HG03103 (cell line): ENCODE results near the gene KDELR3.

ENCODE experiments used
- ATAC-seq: cut with Tn5 transposase; IDR thresholded peaks from one replicate; pipeline ENCODE4 v1.9.1; 2021; ENCODE audit warnings: low read depth; ENCODE audit not compliant: unreplicated experiment

KDELR3 gene

GRCh38 chr22:38436629-38437395 is 31.1 kb upstream of the KDELR3 start:
- ATAC-seq, result no peak

- no peak for ATAC-seq
Observed at GRCh38 chr22:38437416-38437815, 30.5 kb upstream of the KDELR3 start.

GRCh38 chr22:38440747-38441350 is 27.0 kb upstream of the KDELR3 start:
- ATAC-seq, result no peak

- ATAC-seq, result no peak
Observed at GRCh38 chr22:38441620-38442287, 26.1 kb upstream of the KDELR3 start.

GRCh38 chr22:38442967-38443627 is 24.8 kb upstream of the KDELR3 start:
- ATAC-seq, result no peak

- ATAC-seq, result no peak
Observed at GRCh38 chr22:38443628-38444521, 24.0 kb upstream of the KDELR3 start.

GRCh38 chr22:38444783-38445182 is 23.1 kb upstream of the KDELR3 start:
- no peak for ATAC-seq

GRCh38 chr22:38446018-38446601 is 21.8 kb upstream of the KDELR3 start:
- ATAC-seq, result no peak

- no peak for ATAC-seq
Observed at GRCh38 chr22:38448945-38449745, 18.8 kb upstream of the KDELR3 start.

GRCh38 chr22:38449776-38450175 is 18.1 kb upstream of the KDELR3 start:
- ATAC-seq, result no peak

GRCh38 chr22:38450234-38450797 is 17.6 kb upstream of the KDELR3 start:
- no peak for ATAC-seq

- ATAC-seq, result no peak
Observed at GRCh38 chr22:38451404-38451803, 16.5 kb upstream of the KDELR3 start.

- no peak for ATAC-seq
Observed at GRCh38 chr22:38451864-38452263, 16.0 kb upstream of the KDELR3 start.

GRCh38 chr22:38452373-38453065 is 15.4 kb upstream of the KDELR3 start:
- no peak for ATAC-seq

GRCh38 chr22:38453066-38453672 is 14.7 kb upstream of the KDELR3 start:
- no peak for ATAC-seq

- ATAC-seq, result no peak
Observed at GRCh38 chr22:38453996-38454352, 13.9 kb upstream of the KDELR3 start.

- ATAC-seq, result no peak
Observed at GRCh38 chr22:38454353-38455075, 13.4 kb upstream of the KDELR3 start.
